D721Med (cell line): Measurements from ENCODE around the gene ERC2.

Source experiments
- DNase-seq: peaks from one replicate; pipeline ENCODE4 v3.0.0; 2011; ENCODE audit warnings: low spot score; ENCODE audit not compliant: insufficient read length
- FAIRE-seq: peaks from 2 replicates; lab custom pipeline; 2011; peaks lifted over from hg19 to GRCh38; lab: Jason Lieb, UNC
- CTCF ChIP-seq: IDR thresholded peaks from 2 replicates; pipeline ENCODE4 v1.5.1; 2012; ENCODE audit warnings: mild to moderate bottlenecking, control low read depth; ENCODE audit not compliant: insufficient read depth; ENCODE audit errors: missing control alignments

The ERC2 gene

GRCh38 chr3:56428667-56429066 lies 39.6 kb downstream of the ERC2 start:
- no peak for FAIRE-seq
- no peak for TF ChIP-seq CTCF
- DNase-seq = no peak

DNA sequence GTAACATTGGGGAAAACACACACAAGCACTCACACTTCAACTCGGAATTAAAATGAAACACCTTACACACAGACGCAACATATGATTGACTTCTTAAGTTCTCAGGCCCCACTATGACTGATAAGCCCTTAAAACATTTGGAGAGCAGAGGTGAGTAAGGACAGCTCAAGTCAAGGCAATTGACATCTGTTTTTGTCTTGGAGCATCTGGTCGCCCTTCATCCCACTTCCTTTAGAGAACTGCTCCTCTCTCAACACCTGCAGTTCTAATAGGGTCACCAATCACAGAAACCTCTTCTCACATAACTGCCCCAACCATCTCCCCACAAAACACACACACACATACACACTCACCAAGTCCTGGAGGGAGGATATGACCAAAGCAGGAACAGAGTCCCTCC lies 43.4 kb downstream of the ERC2 start:
- no peak for TF ChIP-seq CTCF
- FAIRE-seq (no peak), DNase-seq (no peak)

- TF ChIP-seq CTCF = no peak
- no peak for DNase-seq
- FAIRE-seq = no peak
These were observed 43.9 kb downstream of the ERC2 start for GRCh38 chr3:56424336-56424735.

- no peak for DNase-seq
- TF ChIP-seq CTCF = no peak
- FAIRE-seq = no peak
These were observed 44.6 kb downstream of the ERC2 start for GRCh38 chr3:56423661-56424099.

DNA sequence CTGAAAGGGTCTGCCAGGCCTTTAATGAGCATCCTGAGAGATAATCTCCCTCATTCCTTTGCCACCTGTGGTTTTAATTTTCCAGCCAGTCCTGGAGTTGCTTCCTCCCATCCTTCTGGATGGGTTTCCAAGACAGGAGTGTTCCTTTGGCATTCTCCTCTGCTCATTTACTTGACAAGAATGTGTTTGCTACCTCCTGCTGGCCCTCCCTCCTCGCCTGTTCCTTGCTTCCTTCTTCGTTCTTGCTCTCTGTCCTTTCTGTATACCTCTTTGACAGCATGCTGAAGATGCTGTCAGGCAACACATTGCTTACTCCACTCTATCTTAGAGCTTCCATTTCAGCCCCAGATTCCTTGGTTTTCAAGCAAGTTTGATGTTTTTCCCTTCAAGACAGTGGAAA lies 46.0 kb downstream of the ERC2 start:
- DNase-seq = no peak
- TF ChIP-seq CTCF = no peak
- no peak for FAIRE-seq

- TF ChIP-seq CTCF = no peak
- DNase-seq = no peak
- no peak for FAIRE-seq
These were observed 47.1 kb downstream of the ERC2 start for GRCh38 chr3:56421205-56421604.

- no peak for FAIRE-seq
- TF ChIP-seq CTCF = no peak
These were observed 52.6 kb downstream of the ERC2 start for GRCh38 chr3:56415652-56416051.

More at GRCh38 chr3:56415652-56416051, 52.6 kb downstream of the ERC2 start:
- no peak for DNase-seq
